ENCODE data around the gene PRDM2.

PRDM2 gene

DNA sequence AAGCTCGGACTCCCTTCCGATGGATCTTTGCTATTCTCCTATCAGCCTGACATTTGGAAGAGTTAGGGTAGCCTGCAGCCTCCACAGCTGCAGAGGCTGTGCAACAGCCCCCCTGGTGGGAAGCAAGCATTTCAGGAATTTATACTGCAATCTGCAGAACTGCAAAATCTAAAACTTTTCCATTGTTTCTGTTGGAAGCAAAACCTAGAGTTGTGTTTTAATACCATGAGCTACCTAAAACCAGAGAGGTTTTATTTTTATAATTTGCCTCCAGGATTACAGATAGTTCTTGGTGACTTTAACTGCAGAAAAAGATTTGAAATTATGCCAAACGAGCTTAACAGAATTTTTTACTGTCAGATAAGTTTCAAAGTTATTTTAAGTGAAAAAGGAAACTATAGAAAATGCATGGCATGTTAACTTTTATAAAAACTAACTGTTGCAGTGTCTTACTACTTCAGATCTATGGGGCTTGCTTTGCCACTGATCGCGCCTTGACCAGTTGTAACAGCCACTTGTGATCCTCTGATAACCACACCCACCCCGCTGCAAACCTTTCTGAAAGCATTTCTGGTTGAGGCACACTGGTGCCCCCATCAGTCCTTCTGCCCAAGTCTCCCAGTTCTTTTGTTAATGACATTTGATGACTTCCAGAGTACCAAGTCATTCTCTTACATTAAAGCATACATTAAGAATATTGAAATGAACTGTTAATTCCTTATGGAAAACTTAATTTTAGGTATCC lies 64.8 kb downstream of the PRDM2 start:
- no peak for DNase-seq (ENCODE audit: low spot score)
- no peak overlapping the region for H3K27ac ChIP-seq
- ChIA-PET POLR2A (ENCODE audit: low non-redundant PET) (no interaction called here), CTCF (interaction anchor here (0.6 kb wide), 1 partner anchor 1131 kb away, joined by 3 read pairs; no protein-coding TSS in a partner anchor)
- TF ChIP-seq CTCF (conservative IDR thresholded peaks at IDR 0.05; ENCODE audit: low read depth) = no peak

DNA sequence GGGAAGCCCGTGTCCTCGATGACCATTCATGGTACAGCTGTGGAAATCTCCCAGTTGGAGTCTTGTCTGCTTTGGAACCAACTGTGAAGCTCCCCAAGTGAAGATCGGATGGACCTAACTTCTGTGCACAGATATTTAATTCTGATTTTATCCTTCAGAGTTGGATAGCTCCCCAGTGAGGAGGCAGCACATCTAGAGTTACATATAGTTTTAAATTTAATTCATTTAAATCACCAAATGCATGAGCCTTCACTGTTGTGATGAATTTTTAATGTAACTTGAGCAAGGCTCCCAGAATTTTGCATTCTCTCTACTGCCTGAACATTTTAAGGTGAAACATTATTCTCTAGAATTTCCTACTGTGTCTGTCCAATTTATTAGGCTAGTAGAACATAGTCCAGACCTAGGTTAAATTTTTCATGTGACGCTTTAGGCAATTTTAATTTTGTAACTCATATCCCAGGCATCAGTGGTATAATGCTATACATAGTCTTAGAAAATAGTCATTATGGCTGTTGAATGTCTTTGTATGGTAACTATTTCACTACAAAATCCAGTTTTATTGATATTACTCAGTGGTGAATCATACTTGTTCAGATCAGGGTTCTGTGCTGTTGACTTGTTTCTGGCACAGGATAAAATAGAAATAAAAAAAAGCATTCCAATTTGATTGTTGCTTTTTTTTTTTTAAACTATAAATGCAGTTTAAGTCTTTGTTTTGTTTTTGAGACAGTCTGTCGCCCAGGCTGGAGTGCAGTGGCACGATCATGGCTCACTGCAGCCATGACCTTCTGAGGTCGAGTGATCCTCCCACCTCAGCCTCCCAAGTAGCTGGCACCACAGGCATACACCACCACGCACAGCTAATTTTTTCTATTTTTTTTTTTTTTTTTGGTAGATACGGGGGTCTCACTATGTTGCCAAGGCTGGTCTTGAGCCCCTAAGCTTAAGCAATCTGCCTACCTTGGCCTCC lies 66.9 kb downstream of the PRDM2 start:
- CTCF ChIA-PET = interaction anchor here (0.6 kb wide), 1 partner anchor 222 kb away, joined by 4 read pairs; no protein-coding TSS in a partner anchor
- H3K27ac ChIP-seq = peak overlapping the region; percentile 70
- POLR2A ChIA-PET (ENCODE audit: low non-redundant PET) = no interaction called here
- no peak for TF ChIP-seq CTCF (conservative IDR thresholded peaks at IDR 0.05; ENCODE audit: low read depth)
- peak; percentile 76 for DNase-seq (ENCODE audit: low spot score)

GRCh38 chr1:13769212-13769611 lies 69.2 kb downstream of the PRDM2 start:
- no peak for DNase-seq (ENCODE audit: low spot score)
- POLR2A ChIA-PET (ENCODE audit: low non-redundant PET) = no interaction called here
- CTCF ChIA-PET = interaction anchor here (0.6 kb wide), 1 partner anchor 17 kb away, joined by 3 read pairs; no protein-coding TSS in a partner anchor
- TF ChIP-seq CTCF (conservative IDR thresholded peaks at IDR 0.05; ENCODE audit: low read depth) = no peak
- H3K27ac ChIP-seq = no peak overlapping the region

GRCh38 chr1:13769830-13770229 lies 69.8 kb downstream of the PRDM2 start:
- POLR2A ChIA-PET (ENCODE audit: low non-redundant PET) = no interaction called here
- DNase-seq (ENCODE audit: low spot score) = no peak
- CTCF ChIA-PET = interaction anchor here (0.6 kb wide), 1 partner anchor 1258 kb away, joined by 4 read pairs; no protein-coding TSS in a partner anchor
- TF ChIP-seq CTCF (conservative IDR thresholded peaks at IDR 0.05; ENCODE audit: low read depth) = no peak
- H3K27ac ChIP-seq = no peak overlapping the region

- no peak overlapping the region for H3K27ac ChIP-seq
- no peak for DNase-seq (ENCODE audit: low spot score)
- TF ChIP-seq CTCF (conservative IDR thresholded peaks at IDR 0.05; ENCODE audit: low read depth) = no peak
- POLR2A ChIA-PET (ENCODE audit: low non-redundant PET) = no interaction called here
- CTCF ChIA-PET = interaction anchor here (0.6 kb wide), 1 partner anchor 1257 kb away, joined by 4 read pairs; no protein-coding TSS in a partner anchor
Observed at GRCh38 chr1:13770743-13771142, 70.8 kb downstream of the PRDM2 start.

DNA sequence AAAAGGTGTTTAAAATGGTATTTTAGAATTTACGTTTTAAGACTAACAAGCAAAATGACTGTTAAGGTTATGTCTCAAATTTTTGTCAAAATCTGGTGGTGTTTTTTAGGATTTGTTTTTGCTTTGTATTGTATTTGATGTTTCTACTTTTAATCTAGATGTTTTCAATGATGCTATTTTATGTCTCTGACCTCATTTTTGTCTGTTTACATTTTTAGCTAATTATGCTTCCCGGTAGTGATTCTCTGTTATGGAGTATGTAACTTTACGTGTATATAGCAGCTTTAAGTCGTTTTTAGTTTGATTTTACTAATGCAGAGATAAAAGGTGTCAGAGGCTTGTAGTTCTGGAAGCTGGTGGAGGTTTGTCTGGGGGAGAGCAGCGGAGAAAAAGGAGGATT lies 71.8 kb downstream of the PRDM2 start:
- TF ChIP-seq CTCF (conservative IDR thresholded peaks at IDR 0.05; ENCODE audit: low read depth) = no peak
- POLR2A ChIA-PET (ENCODE audit: low non-redundant PET) = no interaction called here
- H3K27ac ChIP-seq = no peak overlapping the region
- CTCF ChIA-PET = no interaction called here
- DNase-seq (ENCODE audit: low spot score) = no peak
